H9 (cell line): ENCODE results near the gene KLHL7. TPM values are rescaled to one million over a fixed set of nuclear protein-coding genes. Genes with fewer than 3 reads are reported as not detected.
A peak's percentile ranks its signal among the peaks of the same experiment; 100 is the strongest.

Source experiments
- DNase-seq: peaks from one replicate; pipeline ENCODE4 v3.0.0-alpha.2; 2017
- H2AFZ ChIP-seq: one replicate; pipeline ENCODE4 v1.6.1; 2013; ENCODE audit warnings: mild to moderate bottlenecking, low read length, control low read depth, moderate library complexity
- H2AK5ac ChIP-seq: 2 replicates; pipeline ENCODE4 v1.6.1; 2013; ENCODE audit warnings: low read length, control low read depth, mixed read lengths; ENCODE audit not compliant: insufficient read length
- H2BK120ac ChIP-seq: one replicate; pipeline ENCODE4 v1.6.1; 2013; ENCODE audit warnings: low read depth, mild to moderate bottlenecking, low read length, control low read depth, inconsistent platforms; ENCODE audit not compliant: poor library complexity, severe bottlenecking
- H2BK12ac ChIP-seq: 2 replicates; pipeline ENCODE4 v1.6.1; 2013; ENCODE audit warnings: low read length, control low read depth, mixed read lengths, low read depth; ENCODE audit not compliant: insufficient read length
- H2BK15ac ChIP-seq: 2 replicates; pipeline ENCODE4 v1.6.1; 2013; ENCODE audit warnings: low read depth, low read length, control low read depth
- H2BK20ac ChIP-seq: one replicate; pipeline ENCODE4 v1.6.1; 2013; ENCODE audit warnings: low read depth, mild to moderate bottlenecking, low read length, control low read depth, inconsistent platforms; ENCODE audit not compliant: poor library complexity, severe bottlenecking
- H2BK5ac ChIP-seq: 2 replicates; pipeline ENCODE4 v1.6.1; 2013; ENCODE audit warnings: low read length, control low read depth, mixed read lengths; ENCODE audit not compliant: insufficient read length
- H3K14ac ChIP-seq: 2 replicates; pipeline ENCODE4 v1.6.1; 2013; ENCODE audit warnings: low read length, control low read depth; ENCODE audit not compliant: insufficient read depth
- H3K18ac ChIP-seq: 2 replicates; pipeline ENCODE4 v1.6.1; 2013; ENCODE audit warnings: low read depth, mild to moderate bottlenecking, mixed read lengths, low read length, control low read depth; ENCODE audit not compliant: insufficient read length
- H3K23ac ChIP-seq: 2 replicates; pipeline ENCODE4 v1.6.1; 2013; ENCODE audit warnings: low read length, control low read depth, mixed read lengths, low read depth; ENCODE audit not compliant: insufficient read length
- H3K23me2 ChIP-seq: 2 replicates; pipeline ENCODE4 v1.6.1; 2013; ENCODE audit warnings: low read depth, mild to moderate bottlenecking, mixed read lengths, low read length, control low read depth; ENCODE audit not compliant: insufficient read length, poor library complexity, severe bottlenecking
- H3K27ac ChIP-seq: 2 replicates; pipeline ENCODE4 v1.5.1; 2013; ENCODE audit warnings: low read length, control low read depth, mixed read lengths, low read depth; ENCODE audit not compliant: insufficient read length
- H3K27me3 ChIP-seq: 2 replicates; pipeline ENCODE4 v1.6.1; 2013; ENCODE audit warnings: low read length, control low read depth, inconsistent platforms; ENCODE audit not compliant: insufficient read depth
- H3K4ac ChIP-seq: 2 replicates; pipeline ENCODE4 v1.6.1; 2013; ENCODE audit warnings: low read depth, mild to moderate bottlenecking, control low read depth, inconsistent platforms, low read length, moderate library complexity
- H3K4me1 ChIP-seq: 2 replicates; pipeline ENCODE4 v1.6.1; 2013; ENCODE audit warnings: low read length, control low read depth, inconsistent platforms; ENCODE audit not compliant: insufficient read depth
- H3K4me2 ChIP-seq: 2 replicates; pipeline ENCODE4 v1.6.1; 2013; ENCODE audit warnings: low read length, control low read depth, mixed read lengths; ENCODE audit not compliant: insufficient read length, insufficient read depth
- H3K56ac ChIP-seq: 2 replicates; pipeline ENCODE4 v1.6.1; 2013; ENCODE audit warnings: low read depth, mild to moderate bottlenecking, mixed read lengths, low read length, control low read depth; ENCODE audit not compliant: insufficient read length
- H3K79me1 ChIP-seq: 2 replicates; pipeline ENCODE4 v1.6.1; 2013; ENCODE audit warnings: low read depth, mild to moderate bottlenecking, moderate library complexity, low read length, control low read depth, inconsistent platforms; ENCODE audit not compliant: insufficient read depth, poor library complexity, severe bottlenecking
- H3K79me2 ChIP-seq: 2 replicates; pipeline ENCODE4 v1.6.1; 2013; ENCODE audit warnings: low read length, control low read depth, inconsistent platforms; ENCODE audit not compliant: insufficient read depth
- H3K9ac ChIP-seq: 2 replicates; pipeline ENCODE4 v1.6.1; 2013; ENCODE audit warnings: low read length, control low read depth, mixed read lengths; ENCODE audit not compliant: insufficient read length; ENCODE audit errors: extremely low read depth
- H3K9me3 ChIP-seq: one replicate; pipeline ENCODE4 v1.6.1; 2013; ENCODE audit warnings: low read depth, low read length, inconsistent platforms; ENCODE audit not compliant: control insufficient read depth
- H3T11ph ChIP-seq: one replicate; pipeline ENCODE4 v1.6.1; 2013; ENCODE audit warnings: mild to moderate bottlenecking, low read length, control low read depth, inconsistent platforms
- H4K20me1 ChIP-seq: one replicate; pipeline ENCODE4 v1.6.1; 2013; ENCODE audit not compliant: control insufficient read depth, insufficient read length, insufficient read depth
- H4K5ac ChIP-seq: 2 replicates; pipeline ENCODE4 v1.6.1; 2013; ENCODE audit warnings: low read depth, mild to moderate bottlenecking, mixed read lengths, low read length, control low read depth; ENCODE audit not compliant: insufficient read length
- H4K8ac ChIP-seq: replicated peaks from 2 replicates; pipeline ENCODE4 v1.6.1; 2013; ENCODE audit warnings: low read length, control low read depth, mixed read lengths, low read depth; ENCODE audit not compliant: insufficient read length
- H4K91ac ChIP-seq: 2 replicates; pipeline ENCODE4 v1.6.1; 2013; ENCODE audit warnings: low read depth, mild to moderate bottlenecking, moderate library complexity, mixed read lengths, low read length, control low read depth; ENCODE audit not compliant: insufficient read length
- H3K27ac Mint-ChIP-seq, 3 experiments: 2 replicates in 2 of 3; 3 replicates in 1 of 3; pipeline ENCODE4 v1.8.0; 2020 to 2021; ENCODE audit warnings: mixed read lengths in 3 of 3, mild to moderate bottlenecking in 1 of 3, moderate library complexity in 1 of 3
- H3K27me3 Mint-ChIP-seq: 2 replicates; pipeline ENCODE4 v1.8.0; 2021; ENCODE audit warnings: low read depth, mild to moderate bottlenecking, moderate library complexity, mixed read lengths
- H3K36me3 Mint-ChIP-seq, 3 experiments: 2 replicates in 2 of 3; 3 replicates in 1 of 3; pipeline ENCODE4 v1.8.0; 2020 to 2021; ENCODE audit warnings: low read depth in 3 of 3, mixed read lengths in 3 of 3; ENCODE audit not compliant: insufficient read depth in 1 of 3
- H3K4me1 Mint-ChIP-seq, 2 experiments: 2 replicates each; pipeline ENCODE4 v1.8.0; 2020; ENCODE audit warnings: mixed read lengths in 2 of 2
- H3K4me3 Mint-ChIP-seq, 2 experiments: 2 replicates in 1 of 2; 3 replicates in 1 of 2; pipeline ENCODE4 v1.8.0; 2020 to 2021; ENCODE audit warnings: mild to moderate bottlenecking in 2 of 2, mixed read lengths in 2 of 2, moderate library complexity in 1 of 2
- H3K9me3 Mint-ChIP-seq, 2 experiments: 2 replicates in 1 of 2; 3 replicates in 1 of 2; pipeline ENCODE4 v1.8.0; 2020; ENCODE audit warnings: mild to moderate bottlenecking in 2 of 2, mixed read lengths in 2 of 2, moderate library complexity in 1 of 2
- CTCF ChIP-seq: fragments of 200-600 bp; sonication (generic); conservative IDR thresholded peaks from 3 replicates; pipeline ENCODE4 v1.8.0; 2021; ENCODE audit warnings: antibody characterized with exemption, mild to moderate bottlenecking
- total RNA-seq: library from RNA; stranded (reverse); gene quantifications from 2 replicates; pipeline ENCODE4 v1.2.1, GENCODE V29; 2021

Gene KLHL7
- total RNA-seq, 1 experiment from 2014 or later = 56.7 TPM

GRCh38 chr7:23133797-23134196 is 28.2 kb downstream of the KLHL7 start:
- no peaks in the 10 kb centered on the region for H3K27me3 Mint-ChIP-seq

More at GRCh38 chr7:23133797-23134196, 28.2 kb downstream of the KLHL7 start:
- Histone ChIP-seq H2AFZ (no peak overlapping the region), H3K23ac (no peak overlapping the region), H3K4ac (no peak overlapping the region), H2BK12ac (no peak overlapping the region), H3K14ac (no peak overlapping the region), H2BK5ac (no peak overlapping the region), H3K4me2 (no peak overlapping the region), H4K20me1 (no peaks in the 10 kb centered on the region), H3K4me1 (no peaks in the 10 kb centered on the region), H2BK120ac (no peak overlapping the region), H3K79me1 (no peaks in the 10 kb centered on the region), H4K8ac (no peak overlapping the region), H2BK20ac (no peak overlapping the region), H3K27ac (no peak overlapping the region), H3K9me3 (no peaks in the 10 kb centered on the region), H3K23me2 (no peaks in the 10 kb centered on the region), H2BK15ac (no peak overlapping the region), H3K9ac (no peak overlapping the region), H2AK5ac (no peak overlapping the region), H4K5ac (no peak overlapping the region), H3K79me2 (no peaks in the 10 kb centered on the region), H3K18ac (no peak overlapping the region), H3K56ac (no peak overlapping the region), H3T11ph (no peak overlapping the region), H4K91ac (no peak overlapping the region), H3K27me3 (no peaks in the 10 kb centered on the region)
- no peak for TF ChIP-seq CTCF
- peaks cover 21 to 23% (median 21%) of the 10 kb centered on the region in 3 experiments for H3K36me3 Mint-ChIP-seq
- no peak overlapping the region for H3K4me3 Mint-ChIP-seq
- peak overlapping the region in 1 of 3 experiments; percentile 54; a peak in 1 of 7 replicates for H3K27ac Mint-ChIP-seq
- DNase-seq = no peak
- H3K9me3 Mint-ChIP-seq = peaks cover 3 to 4% of the 10 kb centered on the region in 2 experiments; a peak in 2 of 5 replicates
- H3K4me1 Mint-ChIP-seq = peaks cover 5 to 14% of the 10 kb centered on the region in 2 experiments
